Measurements from ENCODE around the gene MARK4. TPM values are rescaled to one million over a fixed set of nuclear protein-coding genes. Genes with fewer than 3 reads are reported as not detected.

The MARK4 gene
- total RNA-seq, 2 experiments from 2014 or later: 18.5 to 19.9 TPM

GRCh38 chr19:45231891-45232290 is 19.2 kb upstream of the MARK4 start:
- CTCF ChIA-PET: interaction anchor here (0.7 kb wide), 1 partner anchor 18 kb away, joined by 3 read pairs; no protein-coding TSS in a partner anchor
- Mint-ChIP-seq H3K4me1 (ENCODE audit: low read depth) (no peaks in the 10 kb centered on the region), H3K27ac (no peak overlapping the region), H3K36me3 (ENCODE audit: low read depth) (no peaks in the 10 kb centered on the region), H3K27me3 (peaks cover 30% of the 10 kb centered on the region), H3K9me3 (no peaks in the 10 kb centered on the region), H3K4me3 (no peak overlapping the region)
- intact Hi-C loops (cut with micrococcal nuclease): no loop called here
- DNase-seq (no peak), ATAC-seq (no peak)
- POLR2A ChIA-PET: no interaction called here
- no peak for TF ChIP-seq CTCF (IDR thresholded peaks at IDR 0.05)

- H3K36me3 Mint-ChIP-seq (ENCODE audit: low read depth): no peaks in the 10 kb centered on the region
- CTCF ChIA-PET: no interaction called here
These were observed 16.8 kb upstream of the MARK4 start for GRCh38 chr19:45234089-45234869.

DNA sequence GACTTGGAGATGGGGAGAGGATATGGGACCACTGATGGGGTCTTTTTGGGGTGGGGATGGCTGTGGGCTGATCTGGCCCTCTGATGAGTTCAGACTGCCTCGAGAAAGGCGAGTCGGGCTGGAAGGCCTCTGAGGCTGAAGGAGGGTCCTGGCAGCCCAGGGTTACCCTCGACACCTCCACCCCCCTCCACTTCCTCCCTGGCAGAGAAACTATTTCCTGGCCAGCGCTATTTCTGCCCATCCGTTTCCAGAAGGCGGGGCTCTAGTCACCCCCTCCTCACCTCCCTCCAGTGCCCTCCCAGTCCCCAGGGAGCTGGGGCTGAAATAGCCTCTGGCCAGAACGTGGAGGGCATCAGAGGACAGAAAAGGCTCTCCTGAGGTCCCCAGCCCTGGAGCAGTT is 15.6 kb upstream of the MARK4 start:
- Mint-ChIP-seq H3K36me3 (ENCODE audit: low read depth) (no peaks in the 10 kb centered on the region), H3K9me3 (no peaks in the 10 kb centered on the region), H3K27me3 (peaks cover 33% of the 10 kb centered on the region), H3K27ac (no peak overlapping the region), H3K4me3 (no peak overlapping the region), H3K4me1 (ENCODE audit: low read depth) (no peaks in the 10 kb centered on the region)
- DNase-seq (no peak), ATAC-seq (no peak)
- intact Hi-C loops (cut with micrococcal nuclease): no loop called here
- ChIA-PET POLR2A (no interaction called here), CTCF (no interaction called here)
- no peak for TF ChIP-seq CTCF (IDR thresholded peaks at IDR 0.05)

More at GRCh38 chr19:45234089-45234869, 16.8 kb upstream of the MARK4 start:
- no peak for DNase-seq
- Mint-ChIP-seq H3K9me3 (no peaks in the 10 kb centered on the region), H3K4me1 (ENCODE audit: low read depth) (no peaks in the 10 kb centered on the region), H3K27me3 (peaks cover 33% of the 10 kb centered on the region), H3K4me3 (no peak overlapping the region), H3K27ac (no peak overlapping the region)
- POLR2A ChIA-PET: no interaction called here
- no peak for ATAC-seq
- TF ChIP-seq CTCF (IDR thresholded peaks at IDR 0.05): no peak
- intact Hi-C loops (cut with micrococcal nuclease): no loop called here

- POLR2A ChIA-PET: no interaction called here
- TF ChIP-seq CTCF (IDR thresholded peaks at IDR 0.05): no peak
- no peak for DNase-seq
- intact Hi-C loops (cut with micrococcal nuclease): no loop called here
- Mint-ChIP-seq H3K4me1 (ENCODE audit: low read depth) (no peaks in the 10 kb centered on the region), H3K27ac (no peak overlapping the region), H3K4me3 (no peak overlapping the region), H3K9me3 (no peaks in the 10 kb centered on the region), H3K27me3 (peaks cover 27% of the 10 kb centered on the region), H3K36me3 (ENCODE audit: low read depth) (no peaks in the 10 kb centered on the region)
- CTCF ChIA-PET: interaction anchor here (1.0 kb wide), 1 partner anchor 176 kb away, joined by 3 read pairs; no protein-coding TSS in a partner anchor
- ATAC-seq: no peak
These were observed 12.5 kb upstream of the MARK4 start for GRCh38 chr19:45238556-45238955.

DNA sequence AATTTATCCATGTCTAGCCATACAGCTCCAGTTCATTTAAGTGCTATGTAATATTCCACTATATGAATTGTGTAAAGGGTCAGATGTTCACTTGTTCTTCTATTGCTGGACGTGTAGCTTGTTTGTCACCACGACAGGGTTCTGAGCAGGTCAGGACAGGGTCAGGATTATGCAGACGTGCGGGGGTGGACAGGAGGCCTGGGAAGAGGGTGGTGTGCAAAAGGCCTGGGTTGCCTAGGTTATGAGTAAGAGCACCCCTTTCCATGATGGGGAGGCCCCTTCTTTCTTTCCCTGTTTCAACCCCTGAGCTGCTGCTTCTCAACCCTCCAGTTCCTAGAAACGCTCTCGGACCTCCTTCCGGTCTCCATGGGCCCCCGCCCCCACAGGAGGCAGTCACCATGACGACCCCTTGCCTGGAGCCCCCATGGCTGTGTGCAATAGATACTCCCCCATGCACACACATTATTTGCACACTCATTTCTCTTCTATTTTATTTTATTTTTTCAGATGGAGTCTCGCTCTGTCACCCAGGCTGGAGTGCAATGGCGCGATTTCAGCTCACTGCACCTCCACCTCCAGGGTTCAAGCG is 7.8 kb upstream of the MARK4 start:
- Mint-ChIP-seq H3K27me3 (peaks cover 6% of the 10 kb centered on the region), H3K27ac (no peak overlapping the region), H3K36me3 (ENCODE audit: low read depth) (no peaks in the 10 kb centered on the region), H3K9me3 (no peaks in the 10 kb centered on the region), H3K4me3 (no peak overlapping the region), H3K4me1 (ENCODE audit: low read depth) (no peaks in the 10 kb centered on the region)
- intact Hi-C loops (cut with micrococcal nuclease): no loop called here
- POLR2A ChIA-PET: interaction anchor here (0.6 to 1.1 kb wide), 3 partner anchors 10 to 78 kb away, joined by 4 to 5 read pairs (median 5); no protein-coding TSS in a partner anchor
- peak; percentile 20 for DNase-seq
- TF ChIP-seq CTCF (IDR thresholded peaks at IDR 0.05): no peak
- no peak for ATAC-seq
- CTCF ChIA-PET: no interaction called here

Data from activated CD8-positive, alpha-beta T cell treated with anti-CD3 and anti-CD28 coated beads for 36 hours (primary cell).